GM10266 (cell line): ENCODE measurements around the gene MRTFB.

ENCODE experiments used
- DNase-seq: peaks from one replicate; pipeline ENCODE4 v3.0.0; 2012; ENCODE audit errors: extremely low spot score
- TF ChIP-seq, protein P1 (sequence below): IDR thresholded peaks from 2 replicates; pipeline ENCODE4 v1.5.1; 2012; ENCODE audit warnings: mild to moderate bottlenecking, low read depth; ENCODE audit not compliant: control insufficient read depth, insufficient read depth; ENCODE audit errors: missing control alignments

Gene MRTFB

DNA sequence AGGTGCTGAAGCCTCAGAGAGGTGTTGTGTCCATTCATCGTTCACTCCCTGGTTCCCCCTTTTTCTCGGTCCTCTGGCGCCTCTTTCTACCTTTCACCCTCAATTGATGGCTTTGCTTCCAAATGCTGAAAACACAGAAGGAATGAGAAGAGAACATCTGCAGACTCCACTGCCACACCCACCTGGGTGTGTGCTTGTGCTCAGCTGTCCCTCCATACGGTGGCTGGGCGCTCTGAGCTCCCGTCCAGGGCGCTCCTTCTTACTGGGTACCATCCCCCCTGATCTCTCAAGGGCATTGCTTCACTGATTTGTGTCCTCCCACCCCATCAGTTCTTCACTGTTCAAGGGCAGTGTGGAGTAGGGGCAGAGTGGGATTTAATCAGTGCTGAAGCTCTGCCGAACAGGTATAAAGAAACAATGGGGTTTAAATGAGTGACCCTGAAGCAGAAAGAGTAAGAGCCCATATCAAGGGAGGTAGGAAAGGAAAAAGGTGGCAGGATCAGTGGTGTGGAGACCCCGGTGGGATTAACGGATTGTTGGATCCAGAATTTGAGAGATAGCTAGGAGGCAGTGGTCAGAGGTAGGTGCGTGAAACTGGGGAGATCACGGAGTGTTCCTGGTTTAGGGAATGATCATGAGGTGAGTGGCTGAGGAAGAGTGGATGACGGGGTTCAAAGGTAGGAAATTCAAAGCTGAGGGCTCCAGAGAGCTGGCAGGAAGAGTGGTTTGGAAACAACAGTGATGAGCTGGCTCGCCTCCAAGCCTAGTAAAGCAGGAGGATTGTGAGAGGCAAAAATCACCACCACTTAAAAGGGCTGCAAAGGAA lies 40.8 kb downstream of the MRTFB start:
- TF ChIP-seq, protein P1, sequence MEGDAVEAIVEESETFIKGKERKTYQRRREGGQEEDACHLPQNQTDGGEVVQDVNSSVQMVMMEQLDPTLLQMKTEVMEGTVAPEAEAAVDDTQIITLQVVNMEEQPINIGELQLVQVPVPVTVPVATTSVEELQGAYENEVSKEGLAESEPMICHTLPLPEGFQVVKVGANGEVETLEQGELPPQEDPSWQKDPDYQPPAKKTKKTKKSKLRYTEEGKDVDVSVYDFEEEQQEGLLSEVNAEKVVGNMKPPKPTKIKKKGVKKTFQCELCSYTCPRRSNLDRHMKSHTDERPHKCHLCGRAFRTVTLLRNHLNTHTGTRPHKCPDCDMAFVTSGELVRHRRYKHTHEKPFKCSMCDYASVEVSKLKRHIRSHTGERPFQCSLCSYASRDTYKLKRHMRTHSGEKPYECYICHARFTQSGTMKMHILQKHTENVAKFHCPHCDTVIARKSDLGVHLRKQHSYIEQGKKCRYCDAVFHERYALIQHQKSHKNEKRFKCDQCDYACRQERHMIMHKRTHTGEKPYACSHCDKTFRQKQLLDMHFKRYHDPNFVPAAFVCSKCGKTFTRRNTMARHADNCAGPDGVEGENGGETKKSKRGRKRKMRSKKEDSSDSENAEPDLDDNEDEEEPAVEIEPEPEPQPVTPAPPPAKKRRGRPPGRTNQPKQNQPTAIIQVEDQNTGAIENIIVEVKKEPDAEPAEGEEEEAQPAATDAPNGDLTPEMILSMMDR = no peak
- DNase-seq = no peak

DNA sequence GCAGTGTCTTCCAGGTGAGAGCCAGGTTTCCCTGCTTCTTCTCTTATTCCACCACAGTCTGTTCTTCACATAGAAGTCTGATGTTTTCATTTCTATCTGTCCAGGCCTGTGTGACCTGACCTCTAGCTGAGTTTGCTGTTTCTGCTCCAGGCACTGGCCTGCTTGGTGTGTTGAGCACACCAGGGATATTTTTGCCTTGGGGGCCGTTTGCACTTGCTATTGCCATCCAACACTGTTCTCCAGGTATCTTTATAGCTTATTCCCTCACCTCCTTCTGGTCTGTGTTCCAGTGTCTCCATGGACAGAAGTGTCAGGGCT lies 41.4 kb downstream of the MRTFB start:
- TF ChIP-seq, protein P1 = no peak

GRCh38 chr16:14113344-14113743 lies 42.2 kb downstream of the MRTFB start:
- DNase-seq = no peak
- TF ChIP-seq, protein P1 = no peak

More for the DNA sequence above, 41.4 kb downstream of the MRTFB start:
- DNase-seq = no peak

- TF ChIP-seq, protein P1 = no peak
- no peak for DNase-seq
Measured at GRCh38 chr16:14117051-14117450, 45.9 kb downstream of the MRTFB start.

DNA sequence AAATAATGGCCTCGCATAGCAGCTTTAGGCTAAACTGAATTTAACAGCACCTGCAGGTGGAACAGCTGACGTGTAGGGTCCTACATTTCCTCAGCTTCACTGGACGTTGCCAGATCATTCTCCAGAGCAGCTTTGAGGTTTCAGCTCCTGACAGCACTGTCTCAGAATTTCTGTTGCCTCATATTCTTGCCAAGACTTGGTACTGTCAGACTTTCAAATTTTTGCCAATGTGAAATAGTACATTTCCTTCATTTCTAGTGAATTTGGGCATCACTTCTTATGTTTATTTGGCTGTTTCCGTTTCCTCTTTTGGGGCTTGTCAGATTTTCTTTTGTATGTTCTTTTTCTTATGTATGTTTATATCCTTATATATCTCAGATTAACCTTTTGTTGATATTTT lies 48.7 kb downstream of the MRTFB start:
- TF ChIP-seq, protein P1 = no peak
- no peak for DNase-seq

- DNase-seq = no peak
- TF ChIP-seq, protein P1 = no peak
Measured at GRCh38 chr16:14120335-14120734, 49.2 kb downstream of the MRTFB start.

GRCh38 chr16:14121142-14121541 lies 50.0 kb downstream of the MRTFB start:
- TF ChIP-seq, protein P1 = no peak
- DNase-seq = no peak
